Upper lobe of left lung (tissue), 6 donors: Measurements from ENCODE around the gene EVA1B. TPM values are rescaled to one million over a fixed set of nuclear protein-coding genes. Genes with fewer than 3 reads are reported as not detected.

Experiments used
- ATAC-seq, 2 donors: fragments of 200-7000 bp; cut with Tn5 transposase; one replicate each; pipeline ENCODE4 v1.9.1; 2022; ENCODE audit warnings: mild to moderate bottlenecking in 2 of 2, moderate library complexity in 2 of 2; ENCODE audit not compliant: low FRiP score in 2 of 2
- DNase-seq, 2 donors: peaks; one replicate each; pipeline ENCODE4 v3.0.0-alpha.2; 2019 to 2020
- H3K27ac ChIP-seq, 4 donors: fragments of 200-600 bp; sonication (generic); one replicate each; pipeline ENCODE4 v1.5.1; 2016 to 2019
- H3K27me3 ChIP-seq, 4 donors: fragments of 200-600 bp; sonication (generic); one replicate each; pipeline ENCODE4 v1.5.1; 2017 to 2019
- H3K36me3 ChIP-seq, 4 donors: fragments of 200-600 bp; sonication (generic); one replicate each; pipeline ENCODE4 v1.5.1; 2016 to 2019
- H3K4me1 ChIP-seq, 4 donors: fragments of 200-600 bp; sonication (generic); one replicate each; pipeline ENCODE4 v1.5.1; 2018 to 2019
- H3K4me3 ChIP-seq, 4 donors: fragments of 200-600 bp; sonication (generic); one replicate each; pipeline ENCODE4 v1.5.1; 2017 to 2019; ENCODE audit warnings: mild to moderate bottlenecking in 2 of 4, moderate library complexity in 1 of 4
- H3K9me3 ChIP-seq, 4 donors: fragments of 200-600 bp; sonication (generic); one replicate each; pipeline ENCODE4 v1.5.1; 2018 to 2019
- CTCF ChIP-seq, 6 experiments: fragments of 450-650 bp in 4 of 6; fragments of 200-600 bp in 2 of 6; sonication (generic) in 2 of 6; IDR thresholded peaks; one replicate each; pipeline ENCODE4 v1.5.1; 2016 to 2019; ENCODE audit warnings: antibody characterized with exemption in 6 of 6
- EP300 ChIP-seq, 4 donors: sonication (generic); formaldehyde crosslinking; IDR thresholded peaks; one replicate each; pipeline ENCODE4 v1.5.1; 2017; ENCODE audit warnings: antibody characterized with exemption in 4 of 4, control low read depth in 2 of 4
- POLR2A ChIP-seq, 4 donors: fragments of 450-650 bp; IDR thresholded peaks; one replicate each; pipeline ENCODE4 v1.5.1; 2016 to 2017; ENCODE audit warnings: antibody characterized with exemption in 4 of 4, mild to moderate bottlenecking in 2 of 4
- POLR2AphosphoS5 ChIP-seq, 2 donors: sonication (generic); formaldehyde crosslinking; IDR thresholded peaks; one replicate each; pipeline ENCODE4 v1.5.1; 2017; ENCODE audit warnings: antibody characterized with exemption in 2 of 2
- WGBS, 2 donors: methylation state at CpG; one replicate each; pipeline ENCODE4 v1.1.5; 2017 to 2018; 5-methylcytosine and 5-hydroxymethylcytosine counted together
- total RNA-seq, 6 donors: library from RNA; depleted of rRNA in 4 of 6; stranded (reverse); fragments of >200 nt in 4 of 6; gene quantifications; one replicate each; pipeline versions ENCODE4 v1.1.0 to v1.2.1, GENCODE V29; 2016 to 2021
- donor health status: DM: no; HTN: no; CAD: no; lungs with moderate emphysema.
- donor health status: DM: no; HTN: yes; CAD: no; lungs with severe emphysema.

EVA1B gene
- total RNA-seq, 6 donors from 2014 or later: 24.3 to 97.9 (median 36.6) TPM

GRCh38 chr1:36351227-36351977, 28.0 kb upstream of the EVA1B start:
- DNase-seq (peak in 1 of 2 donors; percentile 56), ATAC-seq (peak; percentile 14 to 37)
- H3K27ac ChIP-seq: peak overlapping the region; percentile 65 to 78 (median 76)
- peaks cover 28 to 39% (median 36%) of the 10 kb centered on the region in 4 donors for H3K4me1 ChIP-seq
- no peaks in the 10 kb centered on the region for H3K27me3 ChIP-seq
- H3K36me3 ChIP-seq: peaks cover 30 to 69% (median 56%) of the 10 kb centered on the region in 4 donors
- H3K9me3 ChIP-seq: no peaks in the 10 kb centered on the region
- 55 to 63% methylated on average over 8 to 14 of the region's 14 CpGs for WGBS, 2 donors
- TF ChIP-seq POLR2A (IDR thresholded peaks at IDR 0.05) (no peak), POLR2AphosphoS5 (IDR thresholded peaks at IDR 0.05) (peak in 1 of 2 donors; percentile 4)
- H3K4me3 ChIP-seq: no peak overlapping the region

GRCh38 chr1:36350659-36351226, 27.3 kb upstream of the EVA1B start:
- no peaks in the 10 kb centered on the region for H3K9me3 ChIP-seq
- peaks cover 28 to 39% (median 36%) of the 10 kb centered on the region in 4 donors for H3K4me1 ChIP-seq
- no peaks in the 10 kb centered on the region for H3K27me3 ChIP-seq
- no peak overlapping the region for H3K4me3 ChIP-seq
- TF ChIP-seq EP300 (IDR thresholded peaks at IDR 0.05) (no peak), CTCF (IDR thresholded peaks at IDR 0.05) (no peak), POLR2AphosphoS5 (IDR thresholded peaks at IDR 0.05) (no peak)
- DNase-seq (peak; percentile 78), ATAC-seq (peak; percentile 54 to 77)
- peak overlapping the region; percentile 65 to 78 (median 76) for H3K27ac ChIP-seq
- H3K36me3 ChIP-seq: peaks cover 34 to 75% (median 59%) of the 10 kb centered on the region in 4 donors
- WGBS, 2 donors: 23 to 51% methylated on average over 4 to 13 of the region's 13 CpGs

GRCh38 chr1:36349839-36350238, 26.4 kb upstream of the EVA1B start:
- 99% methylated on average over 8 of the region's 16 CpGs; no CpG with 5 or more reads in 1 of the 2 donors for WGBS, 2 donors
- no peaks in the 10 kb centered on the region for H3K27me3 ChIP-seq

GRCh38 chr1:36349241-36349671, 25.8 kb upstream of the EVA1B start:
- WGBS, 2 donors: 61 to 62% methylated on average over 7 of the region's 7 CpGs
- ATAC-seq: peak in 1 of 2 donors; percentile 4
- peaks cover 28 to 39% (median 36%) of the 10 kb centered on the region in 4 donors for H3K4me1 ChIP-seq
- no peak for DNase-seq
- no peak overlapping the region for H3K4me3 ChIP-seq
- H3K9me3 ChIP-seq: no peaks in the 10 kb centered on the region
- H3K27me3 ChIP-seq: no peaks in the 10 kb centered on the region
- H3K27ac ChIP-seq: peak overlapping the region in 3 of 4 donors; percentile 74 to 78 (median 77)
- TF ChIP-seq POLR2AphosphoS5 (IDR thresholded peaks at IDR 0.05): no peak
- no peak for TF ChIP-seq EP300 (IDR thresholded peaks at IDR 0.05)
- no peak for TF ChIP-seq POLR2A (IDR thresholded peaks at IDR 0.05)
- no peak for TF ChIP-seq CTCF (IDR thresholded peaks at IDR 0.05)
- H3K36me3 ChIP-seq: peaks cover 24 to 76% (median 59%) of the 10 kb centered on the region in 4 donors

More at GRCh38 chr1:36349839-36350238, 26.4 kb upstream of the EVA1B start:
- peaks cover 29 to 76% (median 59%) of the 10 kb centered on the region in 4 donors for H3K36me3 ChIP-seq
- no peak for DNase-seq
- H3K9me3 ChIP-seq: no peaks in the 10 kb centered on the region
- ATAC-seq: no peak
- no peak for TF ChIP-seq EP300 (IDR thresholded peaks at IDR 0.05)
- TF ChIP-seq POLR2A (IDR thresholded peaks at IDR 0.05): no peak
- no peak for TF ChIP-seq CTCF (IDR thresholded peaks at IDR 0.05)
- H3K27ac ChIP-seq: peak overlapping the region; percentile 65 to 78 (median 76)
- H3K4me3 ChIP-seq: no peak overlapping the region
- peaks cover 28 to 39% (median 36%) of the 10 kb centered on the region in 4 donors for H3K4me1 ChIP-seq

GRCh38 chr1:36346741-36347370, 23.4 kb upstream of the EVA1B start:
- no peaks in the 10 kb centered on the region for H3K27me3 ChIP-seq
- no peak overlapping the region for H3K4me3 ChIP-seq
- ATAC-seq: no peak
- H3K27ac ChIP-seq: no peak overlapping the region
- WGBS, 2 donors: 96 to 98% methylated on average over 6 to 8 of the region's 8 CpGs
- H3K36me3 ChIP-seq: peaks cover 16 to 79% (median 64%) of the 10 kb centered on the region in 4 donors
- DNase-seq: no peak
- no peaks in the 10 kb centered on the region for H3K9me3 ChIP-seq
- peaks cover 23 to 40% (median 33%) of the 10 kb centered on the region in 4 donors for H3K4me1 ChIP-seq
- TF ChIP-seq CTCF (IDR thresholded peaks at IDR 0.05) (no peak), POLR2A (IDR thresholded peaks at IDR 0.05) (no peak)
